ENCODE results near the gene TRIOBP.

Gene TRIOBP

DNA sequence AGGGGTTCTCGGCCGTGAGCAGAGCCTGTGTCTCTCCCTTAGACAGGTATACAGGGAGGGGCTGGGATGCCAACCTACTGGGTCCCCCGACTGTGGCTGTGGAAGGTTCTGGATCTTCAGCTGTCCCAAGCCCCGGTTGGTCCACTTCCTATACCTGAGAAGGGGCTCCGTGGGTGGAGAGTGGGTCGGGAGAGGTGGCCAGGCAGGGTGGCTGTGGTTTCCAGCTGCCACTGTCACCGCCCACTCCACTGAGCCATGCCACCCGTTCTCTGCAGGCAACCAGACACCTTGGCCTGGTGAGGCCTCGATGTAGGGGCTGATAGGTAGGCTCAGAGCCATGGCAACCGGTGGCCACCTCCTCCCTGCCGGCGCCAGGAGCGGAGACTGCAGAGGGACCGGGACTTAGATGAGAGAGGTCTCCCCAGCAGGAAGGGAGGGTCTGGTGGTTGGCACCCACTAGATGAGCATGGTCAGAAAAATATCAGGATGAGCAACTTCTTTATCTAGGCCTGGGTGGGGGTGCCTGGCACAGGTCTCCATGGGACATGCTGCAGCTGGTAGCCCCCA is 53.8 kb downstream of the TRIOBP start:
- no peak for DNase-seq (ENCODE audit: low spot score)

DNA sequence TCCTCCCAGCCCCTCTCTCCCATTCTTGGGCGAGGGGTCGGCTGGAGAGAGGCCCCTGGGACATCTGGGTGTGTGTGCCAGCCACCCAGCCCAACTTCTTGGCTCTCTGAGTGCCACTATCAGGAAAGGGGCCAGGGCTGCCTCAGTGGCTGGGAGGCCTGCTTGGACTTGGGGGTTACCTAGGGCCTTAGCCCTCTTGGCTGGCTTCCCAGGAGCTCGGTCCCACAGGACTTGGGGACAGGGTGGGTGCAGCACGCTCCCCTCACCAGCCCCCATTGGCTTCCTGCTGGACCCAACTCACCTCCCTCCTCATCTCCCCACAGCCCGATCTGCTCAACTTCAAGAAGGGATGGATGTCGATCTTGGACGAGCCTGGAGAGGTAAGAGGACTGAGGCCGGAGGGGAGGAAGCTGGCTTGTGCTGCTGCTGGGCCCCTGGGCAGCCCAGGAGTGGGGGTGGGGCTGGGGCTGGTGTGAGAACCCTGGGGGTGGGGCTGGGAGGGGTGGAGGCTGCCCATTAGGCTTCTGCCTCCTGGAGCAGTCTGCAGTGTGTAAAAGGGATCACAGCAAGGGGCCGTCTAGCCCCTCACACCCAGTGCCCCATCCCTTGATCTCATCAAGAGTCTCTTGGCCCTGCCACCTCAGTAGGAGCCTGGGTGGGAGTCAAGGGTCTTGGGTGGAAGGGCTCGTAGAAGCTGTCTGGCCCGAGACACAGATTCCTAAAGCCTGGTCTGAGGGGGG is 54.8 kb downstream of the TRIOBP start:
- DNase-seq (ENCODE audit: low spot score) = no peak

DNA sequence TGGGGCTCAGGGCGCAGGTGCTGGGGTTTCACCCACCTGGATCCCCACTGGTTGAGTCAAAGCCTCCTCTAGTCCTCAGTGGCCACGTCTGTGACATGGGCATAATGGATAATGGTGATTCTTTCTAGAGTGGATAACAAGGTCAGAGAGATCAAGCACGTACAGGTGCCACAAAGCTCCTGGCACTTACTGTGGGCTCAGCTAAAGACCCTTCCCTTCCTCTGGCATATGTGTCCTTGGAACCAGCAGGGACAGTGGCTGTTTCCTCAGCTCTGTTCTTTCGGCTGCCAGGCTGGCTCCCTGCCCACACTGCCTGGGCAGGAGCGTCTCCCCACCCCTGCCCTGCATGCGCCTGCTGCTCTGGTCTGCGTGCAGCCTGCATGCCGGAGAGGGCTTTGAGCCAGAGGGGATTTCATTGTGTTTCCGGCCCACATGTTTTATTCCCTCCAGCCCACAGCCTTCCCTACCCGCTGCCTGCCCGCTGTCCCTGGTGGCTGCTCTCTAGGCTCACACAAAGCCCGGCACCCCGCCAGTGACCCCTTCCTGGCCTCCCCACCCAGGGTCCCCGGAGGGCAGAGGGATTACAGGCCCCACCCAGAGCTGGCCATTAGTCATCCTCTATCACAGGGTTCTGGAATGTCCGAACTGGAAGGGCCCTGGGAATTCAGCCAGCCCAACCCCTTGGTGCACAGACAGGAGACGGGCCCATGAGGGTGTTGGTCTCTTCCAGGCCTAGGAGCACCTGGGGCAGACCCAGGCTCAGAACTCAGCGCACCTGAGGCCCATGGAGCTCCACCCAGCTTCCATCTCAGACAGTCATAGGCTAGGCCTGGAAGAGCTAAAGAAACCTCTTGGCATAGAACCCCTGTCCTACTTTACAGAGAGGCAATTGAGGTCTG is 55.6 kb downstream of the TRIOBP start:
- DNase-seq (ENCODE audit: low spot score) = peak; percentile 88

DNA sequence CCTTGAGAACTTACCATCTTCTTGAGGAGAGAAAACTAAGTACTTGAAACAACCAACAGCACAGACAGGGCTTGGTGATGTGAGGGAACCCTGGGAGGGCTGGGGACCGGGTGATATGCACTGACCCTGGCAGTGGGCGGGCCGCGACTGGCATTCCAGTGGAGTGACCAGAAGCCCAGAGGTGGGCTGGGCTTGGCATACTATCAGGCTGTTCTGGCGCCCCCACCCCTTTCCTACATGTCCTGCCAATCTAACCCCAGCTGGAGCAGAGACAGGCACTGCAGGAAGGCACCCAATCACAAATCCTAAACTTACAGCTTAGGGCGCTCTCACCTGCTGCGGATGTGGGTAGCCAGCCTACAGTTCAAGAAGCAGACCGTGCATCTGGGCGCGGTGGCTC is 56.9 kb downstream of the TRIOBP start:
- peak; percentile 34 for DNase-seq (ENCODE audit: low spot score)

DNA sequence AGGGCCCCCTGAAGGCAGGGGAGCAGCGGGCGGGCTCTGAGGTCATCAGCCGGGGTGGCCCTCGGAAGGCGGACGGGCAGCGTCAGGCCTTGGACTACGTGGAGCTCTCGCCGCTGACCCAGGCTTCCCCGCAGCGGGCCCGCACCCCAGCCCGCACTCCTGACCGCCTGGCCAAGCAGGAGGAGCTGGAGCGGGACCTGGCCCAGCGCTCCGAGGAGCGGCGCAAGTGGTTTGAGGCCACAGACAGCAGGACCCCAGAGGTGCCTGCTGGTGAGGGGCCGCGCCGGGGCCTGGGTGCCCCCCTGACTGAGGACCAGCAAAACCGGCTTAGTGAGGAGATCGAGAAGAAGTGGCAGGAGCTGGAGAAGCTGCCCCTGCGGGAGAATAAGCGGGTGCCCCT is 60.8 kb downstream of the TRIOBP start:
- DNase-seq (ENCODE audit: low spot score) = no peak

DNA sequence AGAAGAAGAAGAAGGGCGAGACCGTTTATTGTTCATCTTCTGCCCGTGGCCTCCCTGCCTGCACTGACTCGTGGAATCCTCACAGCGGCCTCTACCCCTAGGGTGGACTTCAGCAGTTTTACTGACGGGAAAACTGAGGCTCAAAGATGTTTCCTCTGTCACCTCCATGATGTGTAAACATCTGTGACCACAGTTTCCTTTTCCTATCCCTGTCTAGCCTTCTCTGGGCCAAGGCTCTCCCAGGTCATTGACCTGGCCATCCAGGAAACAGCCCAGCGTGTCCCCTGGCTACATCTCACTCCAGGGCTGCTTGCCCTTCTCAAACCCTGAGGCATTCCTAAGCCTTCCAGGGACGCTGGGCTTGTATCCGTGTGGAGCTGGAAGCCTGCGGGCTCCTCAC is 61.8 kb downstream of the TRIOBP start:
- DNase-seq (ENCODE audit: low spot score) = no peak

DNA sequence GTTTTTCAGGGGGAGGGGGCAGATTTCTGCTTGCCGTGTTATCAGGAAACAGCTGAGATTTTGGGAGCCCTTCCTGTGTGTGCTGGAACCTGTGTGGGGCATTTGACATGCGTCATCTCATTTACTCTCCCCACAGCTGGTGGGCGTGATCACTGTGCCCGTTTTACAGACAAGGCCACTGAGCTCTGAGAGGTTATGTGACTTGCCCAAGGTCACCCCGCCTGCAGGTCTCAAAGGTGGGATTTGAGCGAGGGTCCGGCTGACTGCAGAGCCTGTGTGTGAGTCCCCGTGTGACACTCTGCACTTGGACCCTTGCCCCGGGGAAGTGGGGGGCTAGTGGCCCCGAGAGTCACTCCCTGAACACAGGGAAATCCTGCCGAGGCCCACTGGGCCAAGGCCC is 62.4 kb downstream of the TRIOBP start:
- no peak for DNase-seq (ENCODE audit: low spot score)

DNA sequence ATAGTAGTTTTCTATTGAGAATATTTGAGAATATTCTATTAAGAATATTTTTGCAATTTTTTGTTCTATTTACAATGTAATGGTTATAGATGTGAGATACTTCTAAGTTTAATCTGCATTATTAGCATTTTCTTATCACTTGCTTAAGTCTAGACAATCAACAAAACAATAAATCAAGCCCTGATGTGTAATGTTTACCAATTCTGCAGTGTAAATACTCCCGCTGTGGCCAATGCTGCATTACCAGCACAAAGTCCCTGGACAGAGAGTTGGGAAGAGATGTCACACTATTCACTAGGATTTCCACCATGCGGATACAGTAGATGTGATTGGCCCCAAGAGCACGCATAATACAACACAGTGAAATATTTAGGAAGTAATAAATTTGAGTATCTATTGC is 63.3 kb downstream of the TRIOBP start:
- DNase-seq (ENCODE audit: low spot score) = no peak

DNA sequence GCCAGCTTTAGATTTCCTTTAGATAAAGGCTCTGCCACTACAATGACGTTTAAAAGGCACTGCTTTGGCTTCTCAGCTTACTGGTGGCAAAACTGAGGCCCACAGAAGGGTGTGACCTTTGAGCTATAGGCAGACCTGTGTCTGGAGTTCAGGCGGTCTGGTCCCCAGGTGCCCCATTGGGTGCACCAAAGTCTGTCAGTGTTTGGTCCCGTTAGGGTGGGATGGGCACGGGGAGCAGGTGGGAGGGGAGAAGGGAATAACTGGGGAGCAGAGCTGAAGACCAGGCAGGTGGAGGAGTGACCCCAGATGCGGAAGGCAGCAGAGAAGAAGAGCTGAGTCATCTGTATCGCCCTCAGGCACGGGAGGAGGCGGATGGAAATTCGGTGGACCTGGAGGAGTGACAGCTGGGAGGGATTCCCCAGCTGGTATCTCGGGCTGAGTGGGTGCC is 65.6 kb downstream of the TRIOBP start:
- DNase-seq (ENCODE audit: low spot score) = no peak

DNA sequence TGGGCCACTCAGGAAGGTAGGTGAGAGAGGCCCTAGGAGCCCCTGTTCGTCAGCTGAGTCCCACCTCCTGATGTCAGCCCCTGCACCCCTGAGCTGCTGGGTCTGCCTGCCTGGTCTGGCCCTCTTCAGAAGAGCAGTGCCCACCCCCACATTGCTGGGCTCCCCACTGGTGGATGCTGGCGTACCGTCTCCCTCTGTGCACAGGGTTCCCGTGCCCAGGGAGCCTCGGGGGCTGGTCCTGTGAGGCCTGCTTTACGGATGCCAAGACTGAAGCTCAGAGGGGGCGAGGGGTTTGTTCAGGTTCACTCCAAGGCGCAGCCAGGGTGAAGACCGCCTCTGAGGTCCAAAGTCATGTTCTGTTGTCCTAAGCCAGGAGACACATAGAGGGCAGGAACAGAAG is 66.2 kb downstream of the TRIOBP start:
- no peak for DNase-seq (ENCODE audit: low spot score)

DNA sequence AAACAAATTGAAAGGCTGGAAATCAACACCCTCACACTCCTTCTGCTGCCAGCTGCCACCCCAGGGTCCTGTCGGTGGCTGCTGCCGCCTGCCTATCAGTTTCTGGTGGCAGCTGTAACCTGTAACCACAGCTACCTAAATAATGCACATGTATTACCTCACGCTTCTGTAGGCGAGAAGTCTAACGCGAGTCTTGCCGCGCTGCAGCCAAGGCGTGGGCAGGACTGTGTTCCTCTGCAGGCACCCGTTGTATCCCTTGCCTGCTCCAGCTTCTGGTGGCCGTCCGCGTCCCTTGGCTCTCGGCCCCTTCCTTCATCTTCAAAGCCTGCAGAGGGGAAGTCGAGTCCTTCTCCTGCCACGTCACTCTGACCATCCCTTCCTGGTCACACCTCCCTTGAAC is 66.8 kb downstream of the TRIOBP start:
- no peak for DNase-seq (ENCODE audit: low spot score)

DNA sequence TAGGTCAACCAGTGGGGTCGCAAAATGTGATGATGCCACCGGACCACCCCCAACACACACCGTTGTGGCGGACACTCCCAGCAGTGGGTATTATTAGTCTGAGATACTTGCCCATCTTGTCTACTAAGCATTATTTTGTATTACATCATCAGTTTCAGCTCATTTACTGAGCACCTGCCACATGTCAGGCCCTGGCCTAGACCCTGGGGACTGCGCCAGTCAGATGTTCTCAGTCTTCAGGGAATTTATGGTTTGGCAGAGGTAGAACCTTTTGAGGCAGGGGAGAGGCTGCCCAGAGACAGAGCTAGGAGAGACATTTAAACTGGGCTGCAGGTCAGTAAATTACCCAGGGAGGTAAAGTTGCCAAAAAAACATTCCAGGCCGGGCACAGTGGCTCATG is 67.8 kb downstream of the TRIOBP start:
- DNase-seq (ENCODE audit: low spot score) = no peak

DNA sequence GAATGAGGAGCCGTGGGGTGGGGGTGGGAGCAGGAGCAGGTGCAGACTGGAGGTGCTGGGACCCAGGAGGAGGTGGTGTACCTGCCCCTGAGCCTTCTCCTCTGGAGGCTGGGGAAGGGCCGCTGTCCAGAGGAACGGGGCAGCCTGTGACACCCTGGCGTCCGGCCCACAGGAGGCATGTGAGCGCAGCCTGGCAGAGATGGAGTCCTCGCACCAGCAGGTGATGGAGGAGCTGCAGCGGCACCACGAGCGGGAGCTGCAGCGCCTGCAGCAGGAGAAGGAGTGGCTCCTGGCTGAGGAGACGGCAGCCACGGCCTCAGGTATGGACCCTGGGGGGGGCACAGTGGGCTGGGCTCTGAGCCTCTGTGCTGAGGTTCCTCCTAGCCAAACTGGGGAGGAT is 68.7 kb downstream of the TRIOBP start:
- no peak for DNase-seq (ENCODE audit: low spot score)

DNA sequence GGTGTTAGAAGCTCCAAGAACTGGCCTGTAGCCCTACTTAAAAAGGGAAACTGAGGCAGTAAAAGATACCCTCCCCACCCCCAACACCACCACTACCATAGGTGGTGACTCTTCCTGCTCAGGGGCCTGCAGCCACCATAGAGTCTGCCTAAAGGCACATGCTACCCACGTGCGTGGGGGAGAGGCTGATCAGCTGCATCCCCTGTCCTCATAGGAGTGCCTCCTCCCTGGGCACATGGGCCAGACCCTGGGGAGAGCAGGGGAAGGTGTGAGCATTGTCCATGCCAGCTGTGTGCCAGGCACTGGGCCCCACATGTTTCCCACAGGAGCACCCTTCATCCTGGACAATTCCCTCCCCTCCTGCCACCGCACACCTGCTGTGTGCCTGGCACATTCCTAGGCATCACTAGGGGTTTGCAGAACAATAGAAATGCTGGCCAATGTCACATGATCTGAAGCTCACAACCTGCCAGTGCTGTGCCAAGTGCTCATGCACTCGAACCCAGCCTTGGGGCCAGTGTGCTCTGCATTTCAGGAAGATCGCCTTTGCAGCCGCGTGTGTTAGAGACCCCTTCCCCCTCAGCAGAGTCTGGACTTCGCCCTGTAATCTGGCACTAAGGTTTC is 69.2 kb downstream of the TRIOBP start:
- DNase-seq (ENCODE audit: low spot score) = no peak

DNA sequence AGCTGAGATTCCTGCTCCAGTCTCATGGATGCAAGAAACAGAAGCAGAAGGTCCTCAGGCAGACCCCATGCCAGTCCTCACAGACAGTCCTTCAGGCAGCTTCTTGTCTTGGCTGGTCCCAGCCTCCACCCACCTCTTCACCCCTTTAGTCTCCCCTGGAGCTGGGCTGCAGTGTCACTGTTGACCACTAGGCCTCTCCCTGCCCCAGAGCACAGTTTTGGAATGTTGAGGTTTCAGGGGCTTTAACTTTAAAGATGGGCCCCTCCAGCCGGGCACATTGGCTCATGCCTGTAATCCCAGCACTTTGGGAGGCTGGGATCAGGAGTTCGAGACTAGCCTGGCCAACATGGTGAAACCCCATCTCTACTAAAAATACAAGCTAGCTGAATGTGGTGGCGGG is 71.4 kb downstream of the TRIOBP start:
- DNase-seq (ENCODE audit: low spot score) = no peak

DNA sequence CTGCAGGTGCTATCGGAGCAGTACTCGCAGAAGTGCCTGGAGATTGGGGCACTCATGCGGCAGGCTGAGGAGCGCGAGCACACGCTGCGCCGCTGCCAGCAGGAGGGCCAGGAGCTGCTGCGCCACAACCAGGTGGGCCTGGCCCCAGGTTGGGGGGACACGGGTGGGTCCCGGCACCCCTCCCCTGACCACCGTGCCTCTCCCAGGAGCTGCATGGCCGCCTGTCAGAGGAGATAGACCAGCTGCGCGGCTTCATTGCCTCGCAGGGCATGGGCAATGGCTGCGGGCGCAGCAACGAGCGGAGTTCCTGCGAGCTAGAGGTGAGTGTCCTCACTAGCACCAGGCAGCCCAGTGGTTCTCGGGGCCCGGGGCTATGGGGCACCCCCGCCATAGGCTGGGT is 72.2 kb downstream of the TRIOBP start:
- DNase-seq (ENCODE audit: low spot score) = no peak

DNA sequence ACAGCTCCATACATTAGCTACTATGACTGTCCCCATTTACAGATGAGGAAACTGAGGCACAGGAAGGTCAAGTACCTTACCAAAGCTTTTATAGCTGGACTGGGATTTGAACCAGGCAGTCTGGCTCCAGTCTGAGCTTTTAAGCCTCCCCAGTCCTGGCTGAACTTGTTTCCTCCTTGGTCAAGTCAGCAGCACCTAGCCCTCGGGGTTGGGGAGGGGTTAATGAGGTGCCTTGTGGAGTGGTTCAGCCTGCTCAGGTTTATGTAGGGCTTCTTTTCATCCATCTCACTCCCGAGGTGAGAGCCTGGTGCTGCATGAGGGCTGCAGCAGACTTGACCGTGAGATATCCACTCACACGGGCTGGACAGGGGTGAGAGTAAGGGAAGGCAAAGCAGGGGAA is 74.2 kb downstream of the TRIOBP start:
- no peak for DNase-seq (ENCODE audit: low spot score)

DNA sequence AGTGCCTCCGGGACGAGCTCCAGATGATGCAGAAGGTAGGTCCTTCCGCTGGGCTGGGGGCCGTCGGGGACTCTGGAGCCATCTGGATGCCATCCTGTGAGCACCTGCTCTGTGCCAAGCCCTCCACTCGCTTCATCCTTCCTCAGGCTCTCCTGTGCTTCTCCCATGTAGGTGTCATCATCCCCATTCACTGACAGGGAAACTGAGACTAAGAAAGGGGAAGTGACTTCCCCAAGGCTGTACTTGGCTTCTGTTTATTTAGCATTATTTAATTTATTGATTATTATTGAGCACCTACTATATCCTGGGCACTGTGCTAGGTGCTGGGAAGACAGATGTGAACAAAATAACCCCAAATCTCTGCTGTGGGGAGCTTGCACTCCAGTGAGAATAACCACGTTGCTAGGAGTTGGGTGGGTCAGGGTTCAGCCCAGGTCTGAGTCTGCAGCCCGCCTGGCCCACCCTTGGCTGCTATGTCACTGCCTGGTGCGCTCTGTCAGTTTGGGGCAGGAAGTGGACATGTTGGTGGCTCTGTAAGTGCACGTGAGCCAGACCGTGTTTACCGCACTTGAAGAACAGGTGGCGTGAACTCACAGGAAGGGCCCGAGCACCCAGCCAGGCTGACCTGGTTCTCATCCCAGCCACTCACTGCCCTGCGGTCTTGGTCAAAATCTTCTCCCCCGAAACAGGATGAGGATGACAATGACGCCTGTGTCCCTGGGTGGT is 75.0 kb downstream of the TRIOBP start:
- DNase-seq (ENCODE audit: low spot score) = no peak

DNA sequence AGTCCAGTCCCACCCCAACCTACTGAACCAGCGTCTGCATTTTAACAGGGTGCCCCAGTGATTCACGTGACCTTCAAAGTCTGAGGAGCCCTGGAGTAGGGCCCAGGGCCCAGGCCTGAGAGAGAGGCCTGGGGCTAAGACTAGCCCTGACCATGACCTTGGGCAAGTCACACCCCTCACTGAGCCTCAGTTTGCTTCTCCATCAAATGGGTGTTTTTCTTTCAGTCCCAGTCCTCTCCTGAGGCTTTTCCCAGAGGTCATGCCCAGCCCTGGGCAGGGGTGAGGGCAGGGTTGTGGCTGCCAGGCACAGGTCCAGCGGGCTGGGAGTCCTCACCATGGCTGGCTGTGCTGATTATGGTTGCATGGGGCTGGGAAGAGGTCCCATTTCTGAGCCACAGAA is 77.9 kb downstream of the TRIOBP start:
- no peak for DNase-seq (ENCODE audit: low spot score)

DNA sequence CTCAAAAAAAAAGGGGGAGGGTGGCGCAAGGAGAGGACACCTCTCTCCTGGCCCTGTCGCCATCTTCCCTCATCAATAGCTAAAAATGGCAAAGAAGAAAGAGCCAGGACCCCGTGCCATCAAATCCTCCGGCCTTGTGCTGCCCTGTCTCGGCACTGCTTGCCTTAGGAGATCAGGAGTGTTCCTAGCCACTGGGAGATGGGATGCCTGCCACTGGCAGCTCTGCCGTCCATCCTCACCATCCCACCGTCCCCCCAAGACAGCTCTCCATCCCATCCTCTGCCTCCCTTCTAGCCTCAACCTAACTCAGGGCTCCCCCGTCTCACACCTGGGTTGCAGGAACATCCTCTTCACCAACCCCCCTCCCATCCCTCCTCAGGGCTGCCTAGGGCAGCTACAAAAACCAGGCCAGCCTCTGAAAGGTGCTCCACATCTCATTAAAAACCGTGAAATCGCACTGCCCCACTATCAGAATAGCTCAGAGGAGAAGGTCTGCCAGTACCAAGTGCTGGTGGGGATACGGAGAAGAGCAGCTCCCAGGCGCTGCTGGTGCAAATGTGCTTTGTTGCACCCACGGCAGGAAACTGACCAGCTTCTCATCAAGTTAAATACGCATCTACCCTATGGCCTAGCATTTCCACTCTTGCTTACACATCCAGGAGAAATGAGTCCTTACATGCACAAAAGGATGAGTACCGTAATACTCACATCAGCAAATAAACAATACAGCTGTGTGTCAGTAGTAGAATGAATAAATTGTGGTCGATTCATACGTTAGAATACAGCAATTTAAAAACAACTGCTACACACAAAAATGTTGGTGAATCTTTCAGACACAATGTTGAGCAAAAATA is 79.2 kb downstream of the TRIOBP start:
- DNase-seq (ENCODE audit: low spot score) = peak; percentile 72

DNA sequence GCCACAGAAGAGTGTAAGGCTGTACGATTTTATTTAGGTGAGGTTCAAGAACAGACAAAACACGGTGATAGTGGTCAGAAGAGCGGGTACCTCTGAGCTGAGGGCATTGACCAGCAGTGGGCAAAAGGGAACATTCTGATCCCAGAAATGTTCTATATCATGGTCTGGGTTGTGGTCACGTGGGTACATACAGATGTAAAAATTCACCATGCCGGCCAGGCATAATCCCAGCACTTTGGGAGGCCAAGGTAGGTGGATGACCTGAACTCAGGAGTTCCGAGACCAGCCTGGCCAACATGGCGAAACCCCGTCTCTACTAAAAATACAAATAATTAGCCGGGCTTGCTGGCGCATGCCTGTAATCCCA is 79.8 kb downstream of the TRIOBP start:
- DNase-seq (ENCODE audit: low spot score) = no peak

Measured in AG08396 (cell line).